ENCODE measurements around the gene VPS13D.
A peak's percentile ranks its signal among the peaks of the same experiment; 100 is the strongest.
"Not testable (repeated sequence)": the region's sequence is repeated elsewhere in the genome, so short reads cannot be mapped to it uniquely, and the experiment has no call there.

VPS13D gene

DNA sequence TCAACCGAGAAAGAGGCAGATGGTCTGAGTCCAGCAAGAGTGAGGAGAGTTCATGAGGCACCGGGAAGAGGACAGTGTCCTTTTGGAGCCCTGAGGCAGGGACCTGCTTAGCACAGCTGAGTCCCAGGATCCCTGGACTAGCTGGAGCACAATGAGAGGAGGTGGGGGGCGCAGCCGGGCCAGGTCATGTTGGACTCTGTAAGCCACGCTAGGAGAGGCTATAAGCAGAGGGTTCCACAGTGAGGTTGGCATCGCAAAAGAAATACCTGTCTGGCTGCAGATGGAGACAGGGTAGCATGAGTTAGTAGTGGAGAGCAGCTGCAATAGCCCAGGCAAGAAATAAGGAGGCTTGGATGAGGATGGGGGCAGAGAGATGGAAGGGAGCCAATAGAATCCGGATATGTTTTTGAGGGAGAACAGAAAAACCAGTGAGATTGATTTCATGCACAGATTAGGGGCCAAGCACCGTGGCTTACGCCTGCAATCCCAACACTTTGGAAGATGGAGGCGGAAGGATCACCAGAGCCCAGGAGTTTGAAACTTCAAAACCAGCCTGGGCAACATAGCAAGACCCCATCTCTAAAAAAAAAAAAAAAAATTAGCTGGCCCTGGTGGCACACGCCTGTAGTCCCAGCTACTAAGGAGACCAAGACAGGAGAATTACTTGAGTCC, 290.0 kb downstream of the VPS13D start:
- DNase-seq, result no peak

DNA sequence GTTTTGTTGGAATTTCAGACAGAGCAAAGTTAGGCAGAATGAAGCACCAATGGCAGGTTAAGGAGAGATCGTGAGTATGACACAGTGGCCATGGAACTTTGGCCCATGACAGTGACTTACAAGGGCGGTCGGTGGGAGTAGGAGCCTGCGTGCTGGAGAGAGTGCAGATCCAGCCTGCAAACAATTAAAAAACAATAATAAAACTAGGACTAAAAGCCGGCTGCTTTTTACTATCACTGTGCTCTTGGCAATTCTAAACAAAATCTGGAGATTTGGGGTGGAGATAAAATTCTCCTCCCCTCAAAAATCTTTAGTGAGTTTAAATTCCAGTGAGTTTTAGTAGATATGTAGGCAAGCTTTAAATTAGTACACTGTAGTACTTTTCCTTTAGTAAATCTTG, 291.3 kb downstream of the VPS13D start:
- DNase-seq, result no peak

DNA sequence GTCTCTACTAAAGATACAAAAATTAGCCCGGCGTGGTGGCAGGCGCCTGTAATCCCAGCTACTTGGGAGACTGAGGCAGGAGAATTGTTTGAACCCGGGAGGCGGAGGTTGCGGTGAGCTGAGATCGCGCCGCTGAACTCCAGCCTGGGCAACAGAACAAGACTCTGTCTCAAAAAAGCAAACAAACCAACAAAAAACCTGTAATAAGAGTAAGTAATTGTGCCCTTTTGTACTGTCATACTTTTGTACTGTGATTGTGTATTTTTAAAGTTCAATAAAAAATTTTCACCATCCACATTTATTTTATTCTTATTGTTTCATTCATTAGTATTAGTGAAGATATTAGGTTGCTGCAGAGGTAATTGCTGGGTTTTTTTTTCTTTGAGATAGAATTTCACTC, 292.9 kb downstream of the VPS13D start:
- not testable (repeated sequence) for DNase-seq

DNA sequence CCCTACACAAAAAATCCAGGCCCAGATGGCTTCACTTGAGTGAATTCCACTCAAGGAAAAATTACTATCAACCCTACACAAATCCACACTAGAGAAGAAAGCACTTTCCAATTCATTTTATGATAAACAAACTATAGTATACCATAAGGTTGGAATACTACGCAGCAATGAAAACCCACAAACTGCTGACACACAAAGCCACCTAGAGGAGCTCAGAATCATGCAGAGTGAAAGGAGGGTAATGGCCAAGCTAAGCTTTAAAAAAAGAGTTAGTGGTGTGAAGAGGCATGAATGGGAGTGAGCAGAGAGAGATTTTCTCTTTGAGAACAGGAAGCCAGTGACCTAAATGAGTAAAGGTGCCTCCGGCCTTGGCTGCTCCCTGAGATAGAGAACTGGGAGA, 294.4 kb downstream of the VPS13D start:
- no peak for DNase-seq

DNA sequence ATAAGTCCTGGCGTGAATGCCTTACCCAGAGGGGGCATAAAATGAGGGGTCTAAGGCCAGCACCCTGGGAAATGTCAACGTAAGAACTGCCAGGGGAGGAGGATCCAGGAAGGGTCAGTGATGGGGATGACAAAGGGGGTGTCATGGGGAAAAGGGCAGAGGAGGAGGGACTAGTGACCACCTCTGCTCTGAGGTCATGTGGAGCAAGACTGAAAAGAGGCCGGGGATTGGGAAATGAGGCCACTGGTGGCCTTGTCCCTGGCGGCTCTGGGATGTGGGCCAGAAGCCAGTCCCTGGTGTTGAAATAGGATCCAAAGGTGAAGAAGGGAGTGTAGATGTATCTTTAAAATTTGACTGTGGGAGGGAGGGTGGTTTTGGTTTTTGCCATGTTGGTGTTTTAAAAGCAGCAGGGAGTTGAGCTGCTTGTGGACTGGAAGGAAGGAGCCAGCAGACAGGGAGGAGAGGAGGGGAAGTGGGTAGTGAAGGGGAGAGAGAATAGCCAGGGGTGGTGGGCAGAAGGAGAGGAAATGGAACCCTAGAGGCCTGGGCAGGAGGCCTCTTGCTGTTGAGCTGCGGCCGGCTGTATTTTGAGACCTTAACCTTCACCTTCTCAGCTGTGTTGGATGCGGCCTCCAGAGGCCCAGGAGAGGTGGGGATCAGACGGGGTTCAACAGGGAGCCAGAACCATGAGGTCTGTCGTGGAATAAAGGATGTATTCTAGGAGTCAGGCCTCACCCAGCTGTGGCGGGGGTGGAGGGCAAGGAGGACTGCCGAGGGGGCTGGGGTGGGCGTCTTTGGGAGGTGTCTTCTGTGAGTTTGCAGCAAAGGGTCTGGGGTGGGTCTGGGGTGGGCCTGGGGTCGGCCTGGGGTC, 295.7 kb downstream of the VPS13D start:
- no peak for DNase-seq

DNA sequence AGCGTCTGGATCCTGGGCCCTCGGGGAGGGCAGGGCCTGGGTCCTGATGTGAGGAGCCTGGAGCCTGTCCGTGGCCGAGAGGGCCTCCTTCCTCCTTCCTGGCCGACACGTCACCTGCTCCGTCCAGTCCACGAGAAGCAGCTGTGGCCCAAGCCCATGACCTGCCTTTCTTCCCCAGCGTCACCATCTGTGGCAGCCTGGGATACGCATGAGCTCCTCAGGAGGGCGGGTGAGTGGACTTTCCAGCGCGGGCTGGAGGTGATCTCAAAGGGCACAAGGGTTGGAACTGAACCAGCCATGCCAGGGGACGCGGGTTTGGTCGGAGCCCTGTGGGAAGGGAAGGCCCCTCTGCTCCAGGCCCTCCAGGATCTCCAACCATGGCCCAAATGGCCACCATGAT, 297.7 kb downstream of the VPS13D start:
- no peak for DNase-seq

DNA sequence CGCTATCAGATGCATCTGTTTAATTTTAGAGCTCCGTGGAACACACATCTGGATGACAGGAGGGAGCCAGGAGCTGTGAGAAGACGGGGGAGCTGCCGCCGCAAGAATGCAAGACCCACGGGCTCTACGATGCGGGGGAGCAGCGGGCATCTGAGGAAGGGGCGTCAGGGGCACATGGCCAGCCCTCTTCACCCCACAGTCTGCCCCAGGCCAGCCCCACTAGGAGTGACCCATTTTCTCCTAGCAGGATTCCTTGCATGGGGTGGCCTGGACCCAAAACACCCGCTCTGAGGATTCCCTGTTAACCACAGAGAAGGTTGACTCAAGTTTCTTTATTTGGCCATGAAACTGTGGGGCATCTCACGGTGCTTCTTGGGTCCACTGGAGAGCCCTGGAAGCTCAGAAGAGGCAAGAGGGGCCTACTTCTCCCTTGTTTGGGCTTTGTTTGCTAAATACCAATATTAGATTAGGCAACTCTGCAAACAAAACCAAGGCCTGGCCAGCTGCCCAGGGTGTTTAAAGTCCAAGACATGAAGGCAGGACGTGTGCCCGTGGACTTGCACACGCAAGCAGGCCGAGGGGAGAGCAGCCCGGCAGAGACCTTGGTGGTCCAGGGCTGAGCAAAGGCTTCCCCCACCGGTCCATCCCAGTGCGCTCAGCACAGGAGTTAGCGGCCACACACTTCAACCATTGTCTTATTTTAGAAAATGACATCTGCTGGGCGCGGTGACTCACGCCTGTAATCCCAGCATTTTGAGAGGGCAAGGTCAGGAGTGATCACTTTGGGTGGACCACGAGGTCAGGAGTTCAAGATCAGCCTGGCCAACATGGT, 298.4 kb downstream of the VPS13D start:
- DNase-seq, result peak; percentile 39

DNA sequence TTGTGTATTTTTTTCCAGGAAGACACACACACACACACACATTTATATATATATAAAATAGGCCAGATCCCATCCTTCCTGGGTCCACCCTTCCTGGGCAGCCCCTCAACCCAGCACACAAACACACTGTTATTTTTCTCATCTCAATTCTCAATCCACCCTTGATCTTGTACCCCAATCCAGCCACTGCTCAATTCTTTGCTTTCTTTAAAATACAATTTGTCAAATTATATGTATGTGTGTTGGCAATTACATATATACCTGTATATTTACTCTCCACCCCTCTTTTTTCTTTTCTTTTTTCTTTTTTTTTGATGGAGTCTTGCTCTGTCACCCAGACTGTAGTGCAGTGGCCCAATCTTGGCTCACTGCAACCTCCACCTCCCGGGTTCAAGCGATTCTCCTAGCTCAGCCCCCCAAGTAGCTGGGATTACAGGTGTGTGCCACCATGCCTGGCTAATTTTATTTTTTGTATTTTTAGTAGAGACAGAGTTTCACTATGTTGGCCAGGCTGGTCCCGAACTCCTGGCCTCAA, 299.9 kb downstream of the VPS13D start:
- no peak for DNase-seq

DNA sequence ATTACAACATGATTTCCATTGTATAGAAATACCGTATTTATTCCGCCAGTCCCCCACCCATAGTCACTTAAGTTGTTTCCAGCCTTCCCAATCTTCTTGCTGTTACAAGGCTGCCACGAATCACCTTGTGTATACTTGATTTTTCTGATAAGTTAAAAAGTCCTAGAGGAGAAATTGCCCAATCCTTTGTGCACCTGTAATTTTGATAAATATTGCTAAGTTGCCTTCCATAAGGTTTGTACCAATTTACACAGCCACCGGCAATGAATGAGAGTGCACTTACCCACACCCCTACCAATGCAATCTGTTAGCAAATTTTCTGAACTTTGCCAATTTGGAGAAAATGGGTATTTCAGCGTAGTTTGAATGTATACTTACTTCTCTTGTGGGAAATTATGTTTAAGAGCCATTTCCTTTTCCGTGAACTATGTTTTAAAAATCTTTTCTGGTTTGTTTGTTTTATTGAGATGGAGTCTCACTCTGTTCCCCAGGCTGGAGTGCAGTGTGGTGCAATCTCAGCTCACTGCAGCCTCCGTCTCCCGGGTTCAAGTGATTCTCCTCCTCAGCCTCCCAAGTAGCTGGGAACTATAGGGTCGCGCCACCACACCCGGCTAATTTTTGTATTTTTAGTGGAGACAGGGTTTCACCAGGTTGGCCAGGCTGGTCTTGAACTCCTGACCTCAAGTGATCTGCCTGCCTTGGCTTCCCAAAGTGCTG, 300.8 kb downstream of the VPS13D start:
- no peak for DNase-seq

DNA sequence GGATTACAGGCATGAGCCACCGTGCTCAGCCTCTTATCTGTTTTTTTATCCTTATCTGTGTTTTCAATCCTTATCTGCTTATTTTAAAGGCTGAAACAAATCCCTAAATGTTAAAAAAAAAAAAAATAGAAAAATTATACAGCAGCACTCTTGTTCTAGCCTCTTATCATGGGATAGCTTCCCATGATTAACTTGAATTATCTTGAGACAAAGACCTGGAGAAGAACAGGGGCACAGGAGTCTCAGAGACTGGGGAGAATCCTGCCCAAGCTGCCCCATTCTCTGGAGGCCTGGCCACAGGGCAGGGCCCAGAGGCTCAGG, 301.3 kb downstream of the VPS13D start:
- no peak for DNase-seq

DNA sequence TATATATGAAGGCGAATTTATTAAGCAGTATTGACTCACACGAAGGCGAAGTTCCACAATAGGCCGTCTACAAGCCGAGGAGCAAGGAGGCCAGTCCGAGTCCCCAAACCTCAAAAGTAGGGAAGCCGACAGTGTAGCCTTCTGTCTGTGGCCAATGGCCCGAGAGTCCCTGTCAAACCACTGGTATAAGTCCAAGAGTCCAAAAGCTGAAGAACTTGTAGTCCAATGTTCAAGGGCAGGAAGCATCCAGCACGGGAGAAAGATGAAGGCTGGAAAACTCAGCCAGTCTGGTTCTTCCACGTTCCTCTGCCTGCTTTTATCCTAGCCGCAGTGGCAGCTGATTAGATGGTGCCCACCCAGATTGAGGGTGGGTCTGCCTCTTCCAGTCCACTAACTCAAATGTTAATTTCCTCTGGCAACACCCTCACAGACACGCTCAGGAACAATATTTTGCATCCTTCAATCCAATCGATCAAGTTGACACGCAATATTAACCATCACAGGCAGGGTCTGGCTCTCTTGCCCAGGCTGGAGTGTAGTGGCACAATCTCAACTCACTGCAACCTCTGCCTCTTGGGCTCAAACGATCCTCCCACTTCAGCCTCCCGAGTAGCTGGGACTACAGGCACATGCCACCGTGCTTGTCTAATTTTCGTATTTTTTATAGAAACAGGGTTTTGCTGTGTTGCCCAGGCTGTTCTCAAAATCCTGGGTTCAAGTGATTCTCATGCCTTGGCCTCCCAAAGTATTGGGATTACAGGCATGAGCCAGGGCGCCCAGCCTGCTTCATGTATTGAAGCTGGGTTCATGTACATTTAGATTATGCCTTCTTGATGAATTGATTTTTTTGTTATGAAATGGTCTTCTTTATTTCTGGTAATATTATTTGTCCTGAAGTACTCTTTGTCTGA, 302.8 kb downstream of the VPS13D start:
- no peak for DNase-seq

DNA sequence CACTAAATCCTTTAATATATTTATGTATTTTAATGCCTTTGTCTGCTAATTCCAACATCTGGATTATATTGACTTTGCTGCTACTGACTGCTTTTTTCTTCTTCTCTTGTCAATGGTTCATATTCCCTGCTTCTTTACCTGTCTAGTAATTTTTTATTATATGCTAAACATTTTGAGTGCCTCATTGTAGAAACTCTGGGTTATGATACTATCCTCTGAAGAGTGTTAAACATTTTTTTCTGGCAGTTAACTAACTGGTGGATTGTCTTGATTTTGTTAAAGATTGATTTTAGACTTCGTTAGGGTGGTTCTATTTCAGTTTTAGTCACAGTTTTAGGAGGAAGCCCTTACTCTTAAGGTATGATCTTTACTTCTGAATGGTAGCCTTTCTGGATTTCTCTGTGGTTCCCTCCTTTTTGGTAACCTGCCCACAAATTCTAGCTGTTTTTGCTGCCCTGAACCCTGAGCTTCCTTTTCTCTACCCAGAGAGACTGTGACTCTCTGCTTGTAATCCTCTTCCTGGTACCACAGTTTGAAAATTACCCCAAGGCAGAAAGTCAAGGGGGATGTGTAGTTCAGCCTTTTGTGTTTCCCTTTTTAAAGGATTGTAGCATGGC, 306.3 kb downstream of the VPS13D start:
- DNase-seq, result no peak

DNA sequence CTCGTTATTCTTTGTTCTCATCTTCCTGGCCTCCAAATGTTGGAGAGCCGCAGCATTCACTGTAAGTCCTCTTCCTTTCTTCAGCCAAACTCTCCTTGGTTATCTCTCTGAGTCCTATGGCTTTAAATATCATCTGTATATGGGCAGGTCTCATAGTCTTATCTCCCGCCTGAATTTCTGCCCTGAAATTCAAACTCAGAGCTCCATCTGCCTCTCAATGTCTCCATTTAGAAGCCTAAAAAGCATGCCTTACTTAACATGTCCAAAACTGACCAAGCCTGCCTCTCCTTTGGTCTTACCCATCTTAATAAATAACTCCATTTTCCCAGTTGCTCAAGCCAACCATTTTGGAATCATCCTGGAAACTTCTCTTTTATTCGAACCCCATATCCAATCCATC, 307.5 kb downstream of the VPS13D start:
- DNase-seq, result no peak

DNA sequence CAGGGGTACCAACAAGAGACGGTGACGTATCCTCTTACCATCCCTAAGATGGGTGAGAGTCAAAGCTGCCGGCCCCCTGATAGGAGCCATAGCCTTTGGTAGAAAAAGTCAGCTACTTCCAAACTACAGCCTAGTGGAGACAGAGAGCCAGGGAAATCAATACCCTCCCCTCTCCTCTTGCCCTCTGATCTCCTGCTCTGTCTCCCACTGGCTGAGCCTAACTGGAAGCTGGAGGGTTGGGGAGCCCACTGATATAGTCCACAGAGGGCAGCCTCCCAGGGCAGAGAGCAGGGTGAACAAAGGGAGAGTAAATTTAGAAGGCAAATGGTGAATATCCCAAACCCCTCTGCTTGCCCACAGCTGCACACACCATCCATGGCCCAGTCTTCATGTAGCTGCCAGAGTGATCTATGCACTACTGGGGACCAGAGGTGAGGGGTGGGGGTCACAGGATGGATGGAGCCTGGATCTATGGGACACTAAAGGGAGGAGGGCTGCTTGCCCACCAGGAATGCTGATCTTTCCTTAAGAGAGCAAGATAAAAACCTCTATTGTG, 308.2 kb downstream of the VPS13D start:
- DNase-seq, result no peak

DNA sequence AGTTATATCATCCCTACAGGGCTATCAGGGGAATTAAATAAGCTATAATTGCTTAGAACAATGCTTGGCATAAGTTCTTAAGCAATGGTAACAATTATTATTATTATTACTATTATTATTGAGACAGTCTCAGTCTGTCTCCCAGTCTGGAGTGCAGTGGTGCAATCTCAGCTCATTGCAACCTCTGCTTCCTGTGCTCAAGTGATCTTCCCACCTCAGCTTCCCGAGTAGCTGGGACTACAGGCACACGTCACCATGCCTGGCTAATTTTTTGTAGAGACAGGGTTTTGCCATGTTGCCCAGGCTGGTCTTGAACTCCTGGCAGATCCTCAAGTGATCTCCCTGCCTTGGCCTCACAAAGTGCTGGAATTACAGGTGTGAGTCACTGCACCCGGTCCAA, 308.7 kb downstream of the VPS13D start:
- DNase-seq, result not testable (repeated sequence)

DNA sequence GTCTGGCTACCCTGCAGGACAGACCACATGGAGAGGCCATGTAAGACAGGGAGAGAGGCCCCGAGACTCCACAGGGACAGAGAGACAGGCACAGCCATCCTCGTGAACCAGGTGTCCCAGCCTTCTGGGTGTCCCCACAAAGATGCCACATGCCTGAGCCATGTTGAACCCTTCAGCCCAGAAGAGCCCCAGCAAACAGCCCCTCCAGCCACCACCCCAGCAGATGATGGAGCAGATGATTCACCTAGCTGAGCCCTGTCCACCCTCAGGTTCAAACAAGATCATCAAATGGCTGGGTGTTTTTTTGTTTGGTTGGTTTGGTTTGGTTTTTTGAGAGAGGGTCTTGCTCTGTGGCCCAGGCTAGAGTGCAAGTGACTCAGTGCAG, 309.5 kb downstream of the VPS13D start:
- DNase-seq, result no peak

DNA sequence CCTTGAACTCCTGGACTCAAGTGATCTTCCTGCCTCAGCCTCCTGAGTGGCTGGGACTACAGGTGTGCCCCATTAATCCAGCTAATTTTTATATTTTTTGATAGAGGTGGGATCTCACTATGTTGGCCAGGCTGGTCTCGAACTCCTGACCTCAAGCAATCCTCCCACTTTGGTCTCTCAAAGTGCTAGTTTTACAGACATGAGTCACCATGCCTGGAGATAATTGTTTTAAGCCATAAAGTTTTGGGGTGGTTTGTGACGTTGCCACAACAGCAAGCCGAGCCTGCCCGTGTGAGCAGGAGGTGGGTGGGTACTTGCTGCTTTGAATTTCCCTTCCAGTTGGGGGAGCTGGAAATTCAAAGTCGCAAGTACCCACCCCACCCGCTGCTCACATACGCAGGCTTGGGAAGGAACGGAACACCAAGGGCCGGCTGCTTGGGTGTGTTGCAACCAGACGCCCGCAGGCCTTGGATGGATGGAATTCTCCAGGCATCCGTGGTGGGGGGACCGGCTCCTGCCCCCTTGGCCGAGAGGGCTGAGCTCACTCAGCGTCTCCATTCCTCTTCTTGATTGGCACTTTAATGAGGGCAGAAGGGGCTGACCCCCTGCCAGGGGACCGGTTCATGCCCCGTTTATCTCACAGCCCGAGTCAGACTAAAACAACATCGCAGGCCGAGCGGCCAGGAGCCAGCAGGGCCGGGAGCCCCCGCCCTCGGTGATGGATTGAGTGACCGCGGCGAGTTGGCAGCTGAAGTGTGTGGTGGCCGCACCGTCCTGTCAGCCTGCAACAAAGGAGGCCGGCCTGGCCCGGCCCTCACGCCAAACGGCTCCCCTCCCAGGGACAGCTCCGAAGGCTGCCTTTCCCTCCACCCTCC, 310.1 kb downstream of the VPS13D start:
- DNase-seq, result peak; percentile 63

DNA sequence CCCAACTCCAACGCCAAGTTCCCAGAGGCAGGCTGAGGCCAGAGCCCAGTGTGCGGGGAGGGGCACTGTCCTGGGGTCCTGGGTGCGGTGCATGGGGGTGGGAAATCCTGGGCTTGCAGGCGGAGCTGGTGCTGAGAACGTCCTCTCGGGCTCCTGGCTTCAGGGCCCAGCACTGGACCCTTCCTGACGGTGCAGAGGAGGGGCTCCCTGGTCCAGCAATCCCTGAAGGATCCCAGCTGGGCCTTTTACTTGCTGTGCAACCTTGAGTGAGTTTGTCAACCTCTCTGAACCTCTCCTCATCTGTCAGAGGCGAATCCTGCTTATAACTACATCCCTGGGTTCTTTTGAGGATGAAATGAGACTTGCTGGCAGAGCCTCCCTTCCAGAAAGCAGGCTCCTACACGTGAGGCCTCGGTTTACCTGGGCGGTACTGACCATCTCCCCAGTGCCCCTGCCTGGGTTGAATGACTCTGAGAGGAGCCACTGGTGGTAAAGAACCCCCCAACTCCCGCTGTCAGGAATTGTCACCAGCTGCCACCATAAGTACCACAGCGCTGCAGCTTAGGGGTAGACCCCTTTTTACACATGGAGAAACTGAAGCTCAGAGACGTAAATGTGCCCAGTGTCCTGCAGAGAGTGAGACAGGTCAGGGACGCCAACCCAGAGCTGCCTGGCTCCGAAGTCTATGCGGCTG, 310.9 kb downstream of the VPS13D start:
- no peak for DNase-seq

All from fibroblast of skin of back (primary cell).